Natural killer cell (primary cell): Measurements from ENCODE around the gene MRPS12. TPM values are rescaled to one million over a fixed set of nuclear protein-coding genes. Genes with fewer than 3 reads are reported as not detected.

Source experiments
- ATAC-seq, 3 donors: fragments of 150-1000 bp in 2 of 3; fragments of 200-7000 bp in 1 of 3; cut with Tn5 transposase; 1 replicate in 1 of 3; 2 replicates in 2 of 3; pipeline ENCODE4 v1.10.0; 2021; ENCODE audit warnings: mild to moderate bottlenecking in 2 of 3, moderate library complexity in 2 of 3
- DNase-seq, 2 donors: peaks; one replicate each; pipeline versions ENCODE4 v3.0.0 to v3.0.0-alpha.2; 2013 to 2021; ENCODE audit warnings: mixed read lengths in 1 of 2
- H3K27ac ChIP-seq: one replicate; pipeline ENCODE4 v1.5.1; 2013; ENCODE audit warnings: mild to moderate bottlenecking, low read length
- H3K27me3 ChIP-seq: one replicate; pipeline ENCODE4 v1.6.1; 2013; ENCODE audit warnings: low read length; ENCODE audit not compliant: control insufficient read depth, insufficient read depth
- H3K36me3 ChIP-seq: one replicate; pipeline ENCODE4 v1.6.1; 2013; ENCODE audit warnings: low read length; ENCODE audit not compliant: control insufficient read depth, insufficient read depth
- H3K4me1 ChIP-seq: one replicate; pipeline ENCODE4 v1.6.1; 2013; ENCODE audit warnings: low read length; ENCODE audit not compliant: control insufficient read depth, insufficient read depth
- H3K4me3 ChIP-seq: one replicate; pipeline ENCODE4 v1.5.1; 2013; ENCODE audit warnings: low read length
- H3K9me3 ChIP-seq: one replicate; pipeline ENCODE4 v1.6.1; 2013; ENCODE audit warnings: low read length; ENCODE audit not compliant: control insufficient read depth, insufficient read depth
- H3K27ac Mint-ChIP-seq, 2 donors: one replicate each; pipeline ENCODE4 v1.8.0; 2022; ENCODE audit warnings: mild to moderate bottlenecking in 2 of 2, mixed read lengths in 2 of 2, moderate library complexity in 1 of 2
- H3K27me3 Mint-ChIP-seq, 2 donors: one replicate each; pipeline ENCODE4 v1.8.0; 2022; ENCODE audit warnings: low read depth in 2 of 2, mixed read lengths in 2 of 2
- H3K36me3 Mint-ChIP-seq: one replicate; pipeline ENCODE4 v1.8.0; 2022; ENCODE audit warnings: mixed read lengths
- H3K4me1 Mint-ChIP-seq, 2 donors: one replicate each; pipeline ENCODE4 v1.8.0; 2022; ENCODE audit warnings: mixed read lengths in 2 of 2
- H3K4me3 Mint-ChIP-seq: one replicate; pipeline ENCODE4 v1.8.0; 2022; ENCODE audit warnings: mild to moderate bottlenecking, moderate library complexity, mixed read lengths
- H3K9me3 Mint-ChIP-seq, 2 donors: one replicate each; pipeline ENCODE4 v1.8.0; 2022; ENCODE audit warnings: mixed read lengths in 2 of 2
- CTCF ChIP-seq: fragments of 200-600 bp; IDR thresholded peaks from one replicate; pipeline ENCODE4 v1.8.0; 2022; ENCODE audit warnings: antibody characterized with exemption
- WGBS: methylation state at CpG from one replicate; pipeline ENCODE4 v1.1.7; 2013; ENCODE audit warnings: missing lambda C conversion rate; ENCODE audit not compliant: insufficient coverage; 5-methylcytosine and 5-hydroxymethylcytosine counted together
- intact Hi-C: fragments of 100-400 bp; cut with micrococcal nuclease; formaldehyde crosslinking; loops from one replicate; pipeline ENCODE4 v1.14.2; 2022
- total RNA-seq, 4 donors: library from RNA; stranded (reverse); fragments of 120-200 nt in 1 of 4; gene quantifications; one replicate each; pipeline versions ENCODE4 v1.2.3 to v1.2.4, GENCODE V29; 2013 to 2022

Gene MRPS12
- total RNA-seq, 3 donors from 2014 or later (not counting 1 experiment from before 2014, with no cell fraction given): 25.3 to 27.8 (median 26.7) TPM

DNA sequence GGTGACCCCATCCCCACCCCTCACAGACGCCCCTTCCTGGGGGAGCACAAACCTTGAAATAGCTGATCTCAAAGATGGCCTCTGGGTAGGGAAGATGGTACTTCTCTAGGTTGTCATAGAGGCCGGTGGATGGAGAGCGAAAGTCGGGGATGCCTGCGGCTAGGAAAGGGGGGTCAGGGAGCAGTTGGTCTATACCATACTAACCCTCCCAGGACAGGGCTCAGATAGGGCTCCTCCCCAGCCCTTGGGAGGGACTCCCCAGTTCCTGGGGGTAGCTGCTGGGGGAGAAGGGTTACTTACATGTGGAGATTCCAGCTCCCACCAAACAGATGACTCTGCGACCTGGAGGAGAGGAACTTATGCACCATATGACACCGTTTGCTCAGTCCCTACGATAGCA is 40.9 kb upstream of the MRPS12 start:
- no peak for TF ChIP-seq CTCF
- H3K36me3 ChIP-seq: peaks cover 34% of the 10 kb centered on the region
- no peaks in the 10 kb centered on the region for H3K9me3 Mint-ChIP-seq
- no peak overlapping the region for H3K27ac ChIP-seq
- no peak for ATAC-seq
- peak overlapping the region in 1 of 2 donors; percentile 11 for H3K27ac Mint-ChIP-seq
- peaks cover 6% of the 10 kb centered on the region for H3K4me1 ChIP-seq
- H3K4me1 Mint-ChIP-seq: peaks cover 4 to 5% of the 10 kb centered on the region in 2 donors
- DNase-seq: no peak
- no peaks in the 10 kb centered on the region for H3K27me3 ChIP-seq
- intact Hi-C loops: no loop called here
- 94% methylated on average over 6 of the region's 8 CpGs for WGBS
- H3K4me3 ChIP-seq: no peak overlapping the region
- H3K27me3 Mint-ChIP-seq: no peaks in the 10 kb centered on the region
- no peaks in the 10 kb centered on the region for H3K36me3 Mint-ChIP-seq
- no peaks in the 10 kb centered on the region for H3K9me3 ChIP-seq
- H3K4me3 Mint-ChIP-seq: no peak overlapping the region

DNA sequence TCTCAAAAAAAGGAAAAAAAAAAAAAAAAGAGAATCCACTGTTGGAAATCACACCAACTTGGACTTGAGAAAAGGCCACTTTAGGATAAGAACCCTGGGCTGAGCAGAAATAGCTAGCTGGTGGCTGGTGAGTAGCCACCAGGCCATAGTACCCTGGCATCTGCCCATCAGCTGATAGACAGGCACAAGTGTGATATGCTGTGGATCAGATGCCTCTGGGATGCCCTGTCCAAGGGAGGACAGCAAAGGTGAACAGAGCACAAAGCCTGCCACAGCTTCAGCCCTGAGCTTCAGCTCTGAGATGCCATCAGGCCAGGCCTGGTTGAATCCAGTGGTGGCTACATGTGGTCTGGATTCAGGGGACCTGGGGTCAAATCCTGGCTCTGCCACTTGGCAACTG is 40.1 kb upstream of the MRPS12 start:
- no peak for TF ChIP-seq CTCF
- H3K4me3 Mint-ChIP-seq: no peak overlapping the region
- no peaks in the 10 kb centered on the region for H3K27me3 ChIP-seq
- H3K27me3 Mint-ChIP-seq: no peaks in the 10 kb centered on the region
- intact Hi-C loops: no loop called here
- H3K36me3 Mint-ChIP-seq: no peaks in the 10 kb centered on the region
- H3K36me3 ChIP-seq: peaks cover 37% of the 10 kb centered on the region
- no peak overlapping the region for H3K4me3 ChIP-seq
- no peak overlapping the region for H3K27ac ChIP-seq
- no peak overlapping the region for H3K27ac Mint-ChIP-seq
- H3K4me1 ChIP-seq: peaks cover 10% of the 10 kb centered on the region
- DNase-seq (no peak), ATAC-seq (no peak)
- peaks cover 11 to 14% of the 10 kb centered on the region in 2 donors for H3K4me1 Mint-ChIP-seq
- H3K9me3 ChIP-seq: no peaks in the 10 kb centered on the region
- H3K9me3 Mint-ChIP-seq: no peaks in the 10 kb centered on the region

DNA sequence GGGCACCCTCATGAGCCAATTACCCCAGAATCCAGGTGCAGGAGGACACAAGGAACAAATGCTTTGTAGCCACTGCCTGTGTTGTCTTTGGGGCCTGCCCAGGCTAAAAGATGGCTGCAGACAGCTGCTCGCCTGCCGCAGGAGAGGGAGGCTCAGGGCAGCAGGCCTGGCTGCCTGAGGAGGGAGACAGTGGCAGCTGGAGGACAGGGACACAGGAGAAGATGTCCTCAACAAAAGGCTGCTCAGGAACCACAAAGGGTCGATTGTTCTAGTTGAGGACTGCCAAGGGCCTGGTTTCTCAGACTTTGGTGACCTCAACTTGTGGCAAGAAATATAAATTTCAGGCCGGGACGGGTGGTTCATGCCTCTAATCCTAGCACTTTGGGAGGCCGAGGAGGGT is 39.0 kb upstream of the MRPS12 start:
- Histone ChIP-seq H3K27me3 (no peaks in the 10 kb centered on the region), H3K9me3 (no peaks in the 10 kb centered on the region), H3K27ac (no peak overlapping the region), H3K4me3 (no peak overlapping the region), H3K4me1 (peaks cover 12% of the 10 kb centered on the region), H3K36me3 (peaks cover 37% of the 10 kb centered on the region)
- Mint-ChIP-seq H3K4me1 (peaks cover 18 to 21% of the 10 kb centered on the region in 2 donors), H3K27me3 (no peaks in the 10 kb centered on the region), H3K9me3 (no peaks in the 10 kb centered on the region), H3K27ac (no peak overlapping the region), H3K4me3 (no peak overlapping the region), H3K36me3 (no peaks in the 10 kb centered on the region)
- WGBS: 95% methylated on average over 6 of the region's 6 CpGs
- intact Hi-C loops: no loop called here
- ATAC-seq (no peak), DNase-seq (no peak)
- no peak for TF ChIP-seq CTCF

GRCh38 chr19:38892841-38893240 is 37.9 kb upstream of the MRPS12 start:
- intact Hi-C loops: no loop called here
- ATAC-seq (no peak), DNase-seq (no peak)
- no peak overlapping the region for H3K4me3 Mint-ChIP-seq
- H3K36me3 Mint-ChIP-seq: no peaks in the 10 kb centered on the region
- TF ChIP-seq CTCF: no peak
- Histone ChIP-seq H3K27ac (no peak overlapping the region), H3K36me3 (peaks cover 37% of the 10 kb centered on the region), H3K4me3 (no peak overlapping the region), H3K4me1 (peaks cover 13% of the 10 kb centered on the region), H3K27me3 (no peaks in the 10 kb centered on the region), H3K9me3 (no peaks in the 10 kb centered on the region)
- H3K9me3 Mint-ChIP-seq: no peaks in the 10 kb centered on the region
- H3K4me1 Mint-ChIP-seq: peaks cover 29 to 32% of the 10 kb centered on the region in 2 donors
- H3K27ac Mint-ChIP-seq: no peak overlapping the region
- 83% methylated on average over 5 of the region's 5 CpGs for WGBS
- H3K27me3 Mint-ChIP-seq: no peaks in the 10 kb centered on the region
